ENCODE results near the gene HBS1L. TPM values are rescaled to one million over a fixed set of nuclear protein-coding genes. Genes with fewer than 3 reads are reported as not detected.

HBS1L gene
- total RNA-seq, 2 donors from 2014 or later: 137 to 215 TPM

GRCh38 chr6:134995536-134995935, 59.1 kb downstream of the HBS1L start:
- Mint-ChIP-seq H3K4me3 (no peak overlapping the region), H3K36me3 (peaks cover 17% of the 10 kb centered on the region), H3K9me3 (no peaks in the 10 kb centered on the region), H3K27ac (peak overlapping the region in 1 of 2 donors; percentile 31), H3K4me1 (ENCODE audit: low read depth in 2 of 2) (peaks cover 0 to 13% of the 10 kb centered on the region in 2 donors), H3K27me3 (no peaks in the 10 kb centered on the region)
- DNase-seq (ENCODE audit: low spot score) (no peak), ATAC-seq (no peak)

GRCh38 chr6:134994431-134994830, 60.2 kb downstream of the HBS1L start:
- ATAC-seq: no peak
- H3K36me3 Mint-ChIP-seq: peaks cover 25% of the 10 kb centered on the region
- no peak for DNase-seq (ENCODE audit: low spot score)
- no peaks in the 10 kb centered on the region for H3K9me3 Mint-ChIP-seq
- no peak overlapping the region for H3K4me3 Mint-ChIP-seq
- H3K27ac Mint-ChIP-seq: no peak overlapping the region
- peaks cover 0 to 17% of the 10 kb centered on the region in 2 donors for H3K4me1 Mint-ChIP-seq (ENCODE audit: low read depth in 2 of 2)
- no peaks in the 10 kb centered on the region for H3K27me3 Mint-ChIP-seq

- Mint-ChIP-seq H3K9me3 (no peaks in the 10 kb centered on the region), H3K4me1 (ENCODE audit: low read depth in 2 of 2) (peaks cover 0 to 18% of the 10 kb centered on the region in 2 donors), H3K36me3 (peaks cover 32% of the 10 kb centered on the region), H3K4me3 (no peak overlapping the region), H3K27ac (no peak overlapping the region), H3K27me3 (no peaks in the 10 kb centered on the region)
- DNase-seq (ENCODE audit: low spot score) (no peak), ATAC-seq (no peak)
These were observed 62.5 kb downstream of the HBS1L start for GRCh38 chr6:134992155-134992554.

GRCh38 chr6:134990262-134990661, 64.4 kb downstream of the HBS1L start:
- Mint-ChIP-seq H3K9me3 (no peaks in the 10 kb centered on the region), H3K36me3 (peaks cover 26% of the 10 kb centered on the region), H3K4me3 (no peak overlapping the region), H3K27me3 (no peaks in the 10 kb centered on the region), H3K4me1 (ENCODE audit: low read depth in 2 of 2) (peaks cover 0 to 18% of the 10 kb centered on the region in 2 donors), H3K27ac (no peak overlapping the region)
- no peak for DNase-seq (ENCODE audit: low spot score)
- no peak for ATAC-seq

- H3K4me1 Mint-ChIP-seq (ENCODE audit: low read depth in 2 of 2): peaks cover 17 to 43% of the 10 kb centered on the region in 2 donors
These were observed 69.8 kb downstream of the HBS1L start for GRCh38 chr6:134984821-134985220.

GRCh38 chr6:134983823-134984222, 70.8 kb downstream of the HBS1L start:
- DNase-seq (ENCODE audit: low spot score): no peak
- H3K4me1 Mint-ChIP-seq (ENCODE audit: low read depth in 2 of 2): peaks cover 22 to 42% of the 10 kb centered on the region in 2 donors

More at GRCh38 chr6:134984821-134985220, 69.8 kb downstream of the HBS1L start:
- DNase-seq (ENCODE audit: low spot score) (no peak), ATAC-seq (no peak)
- H3K27ac Mint-ChIP-seq: peak overlapping the region in 1 of 2 donors; percentile 6
- H3K36me3 Mint-ChIP-seq: peaks cover 41% of the 10 kb centered on the region
- no peaks in the 10 kb centered on the region for H3K27me3 Mint-ChIP-seq
- H3K9me3 Mint-ChIP-seq: no peaks in the 10 kb centered on the region
- peak overlapping the region; percentile 6 for H3K4me3 Mint-ChIP-seq

GRCh38 chr6:134982161-134982560, 72.5 kb downstream of the HBS1L start:
- H3K4me1 Mint-ChIP-seq (ENCODE audit: low read depth in 2 of 2): peaks cover 24 to 43% of the 10 kb centered on the region in 2 donors
- peaks cover 40% of the 10 kb centered on the region for H3K36me3 Mint-ChIP-seq
- H3K27me3 Mint-ChIP-seq: no peaks in the 10 kb centered on the region
- H3K4me3 Mint-ChIP-seq: peak overlapping the region; percentile 27
- ATAC-seq (peak in 1 of 2 donors; percentile 10), DNase-seq (ENCODE audit: low spot score) (no peak)
- peak overlapping the region in 1 of 2 donors; percentile 60 for H3K27ac Mint-ChIP-seq
- H3K9me3 Mint-ChIP-seq: no peaks in the 10 kb centered on the region

More at GRCh38 chr6:134983823-134984222, 70.8 kb downstream of the HBS1L start:
- Mint-ChIP-seq H3K9me3 (no peaks in the 10 kb centered on the region), H3K36me3 (peaks cover 40% of the 10 kb centered on the region), H3K4me3 (peak overlapping the region; percentile 48), H3K27ac (peak overlapping the region in 1 of 2 donors; percentile 60), H3K27me3 (no peaks in the 10 kb centered on the region)
- ATAC-seq: no peak

- Mint-ChIP-seq H3K27me3 (no peaks in the 10 kb centered on the region), H3K27ac (peak overlapping the region; percentile 47 to 60), H3K4me3 (peak overlapping the region; percentile 31), H3K4me1 (ENCODE audit: low read depth in 2 of 2) (peaks cover 24 to 43% of the 10 kb centered on the region in 2 donors), H3K36me3 (peaks cover 49% of the 10 kb centered on the region), H3K9me3 (no peaks in the 10 kb centered on the region)
- ATAC-seq (peak; percentile 61 to 73), DNase-seq (ENCODE audit: low spot score) (no peak)
These were observed 73.8 kb downstream of the HBS1L start for GRCh38 chr6:134980846-134981245.

GRCh38 chr6:134979142-134979541, 75.5 kb downstream of the HBS1L start:
- Mint-ChIP-seq H3K9me3 (no peaks in the 10 kb centered on the region), H3K4me3 (peak overlapping the region; percentile 70), H3K36me3 (peaks cover 58% of the 10 kb centered on the region), H3K27ac (peak overlapping the region; percentile 60 to 83), H3K4me1 (ENCODE audit: low read depth in 2 of 2) (peaks cover 22 to 47% of the 10 kb centered on the region in 2 donors), H3K27me3 (no peaks in the 10 kb centered on the region)
- ATAC-seq (peak; percentile 88 to 92), DNase-seq (ENCODE audit: low spot score) (peak; percentile 62)

- no peak overlapping the region for H3K27ac Mint-ChIP-seq
- no peaks in the 10 kb centered on the region for H3K9me3 Mint-ChIP-seq
- H3K4me3 Mint-ChIP-seq: no peak overlapping the region
- DNase-seq (ENCODE audit: low spot score): no peak
- no peaks in the 10 kb centered on the region for H3K27me3 Mint-ChIP-seq
- H3K4me1 Mint-ChIP-seq (ENCODE audit: low read depth in 2 of 2): peaks cover 15 to 24% of the 10 kb centered on the region in 2 donors
- peaks cover 58% of the 10 kb centered on the region for H3K36me3 Mint-ChIP-seq
- ATAC-seq: no peak
These were observed 80.3 kb downstream of the HBS1L start for GRCh38 chr6:134974370-134974769.

GRCh38 chr6:134967711-134968110, 86.9 kb downstream of the HBS1L start:
- H3K27ac Mint-ChIP-seq: no peak overlapping the region
- DNase-seq (ENCODE audit: low spot score) (no peak), ATAC-seq (no peak)
- no peaks in the 10 kb centered on the region for H3K9me3 Mint-ChIP-seq
- H3K36me3 Mint-ChIP-seq: peaks cover 29% of the 10 kb centered on the region
- no peak overlapping the region for H3K4me3 Mint-ChIP-seq
- no peaks in the 10 kb centered on the region for H3K27me3 Mint-ChIP-seq
- peaks cover 0 to 2% of the 10 kb centered on the region in 2 donors for H3K4me1 Mint-ChIP-seq (ENCODE audit: low read depth in 2 of 2)

- H3K4me1 Mint-ChIP-seq (ENCODE audit: low read depth in 2 of 2): peaks cover 6 to 10% of the 10 kb centered on the region in 2 donors
- H3K27me3 Mint-ChIP-seq: no peaks in the 10 kb centered on the region
- DNase-seq (ENCODE audit: low spot score) (no peak), ATAC-seq (no peak)
- H3K4me3 Mint-ChIP-seq: no peak overlapping the region
- no peak overlapping the region for H3K27ac Mint-ChIP-seq
- H3K9me3 Mint-ChIP-seq: no peaks in the 10 kb centered on the region
- peaks cover 39% of the 10 kb centered on the region for H3K36me3 Mint-ChIP-seq
These were observed 90.0 kb downstream of the HBS1L start for GRCh38 chr6:134964451-134965203.

GRCh38 chr6:134962421-134962820, 92.2 kb downstream of the HBS1L start:
- Mint-ChIP-seq H3K36me3 (peaks cover 35% of the 10 kb centered on the region), H3K4me1 (ENCODE audit: low read depth in 2 of 2) (peaks cover 6 to 15% of the 10 kb centered on the region in 2 donors), H3K27me3 (no peaks in the 10 kb centered on the region), H3K9me3 (no peaks in the 10 kb centered on the region), H3K27ac (no peak overlapping the region), H3K4me3 (no peak overlapping the region)
- no peak for ATAC-seq
- DNase-seq (ENCODE audit: low spot score): no peak

- H3K9me3 Mint-ChIP-seq: no peaks in the 10 kb centered on the region
- ATAC-seq (peak; percentile 20 to 74), DNase-seq (ENCODE audit: low spot score) (no peak)
- H3K4me1 Mint-ChIP-seq (ENCODE audit: low read depth in 2 of 2): peaks cover 6 to 16% of the 10 kb centered on the region in 2 donors
- H3K4me3 Mint-ChIP-seq: no peak overlapping the region
- H3K27ac Mint-ChIP-seq: peak overlapping the region in 1 of 2 donors; percentile 8
- H3K27me3 Mint-ChIP-seq: no peaks in the 10 kb centered on the region
- peaks cover 35% of the 10 kb centered on the region for H3K36me3 Mint-ChIP-seq
These were observed 93.3 kb downstream of the HBS1L start for GRCh38 chr6:134961366-134961765.
